ENCODE measurements around the gene KDM4B. TPM values are rescaled to one million over a fixed set of nuclear protein-coding genes. Genes with fewer than 3 reads are reported as not detected.

The KDM4B gene
- total RNA-seq, 1 donor from 2014 or later = 20.9 TPM

DNA sequence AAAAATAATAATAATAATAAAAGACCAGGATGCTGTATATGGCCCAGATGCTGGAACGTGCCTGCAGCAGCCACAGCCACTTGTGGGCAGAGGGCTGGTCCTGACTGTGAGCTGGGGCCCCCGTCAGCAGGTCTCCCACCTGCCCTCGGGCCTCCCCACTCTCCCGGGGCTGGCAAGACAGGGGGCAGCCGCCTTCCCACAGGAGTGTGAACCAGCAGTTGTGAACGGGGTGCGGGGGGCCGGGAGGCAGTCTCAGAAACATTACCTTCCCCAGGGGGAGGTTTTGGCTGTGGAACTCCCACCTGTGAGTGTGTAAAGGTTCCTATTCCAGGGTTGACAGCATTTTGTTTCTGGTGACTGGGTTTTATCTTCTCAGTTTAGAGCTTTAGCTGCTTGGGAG is 151.4 kb downstream of the KDM4B start:
- no peak for DNase-seq (ENCODE audit: low spot score)

GRCh38 chr19:5120833-5121232 is 151.9 kb downstream of the KDM4B start:
- no peak for DNase-seq (ENCODE audit: low spot score)

- no peak for DNase-seq (ENCODE audit: low spot score)
Observed at GRCh38 chr19:5121266-5122120, 152.6 kb downstream of the KDM4B start.

- no peak for DNase-seq (ENCODE audit: low spot score)
Observed at GRCh38 chr19:5122121-5122400, 153.1 kb downstream of the KDM4B start.

DNA sequence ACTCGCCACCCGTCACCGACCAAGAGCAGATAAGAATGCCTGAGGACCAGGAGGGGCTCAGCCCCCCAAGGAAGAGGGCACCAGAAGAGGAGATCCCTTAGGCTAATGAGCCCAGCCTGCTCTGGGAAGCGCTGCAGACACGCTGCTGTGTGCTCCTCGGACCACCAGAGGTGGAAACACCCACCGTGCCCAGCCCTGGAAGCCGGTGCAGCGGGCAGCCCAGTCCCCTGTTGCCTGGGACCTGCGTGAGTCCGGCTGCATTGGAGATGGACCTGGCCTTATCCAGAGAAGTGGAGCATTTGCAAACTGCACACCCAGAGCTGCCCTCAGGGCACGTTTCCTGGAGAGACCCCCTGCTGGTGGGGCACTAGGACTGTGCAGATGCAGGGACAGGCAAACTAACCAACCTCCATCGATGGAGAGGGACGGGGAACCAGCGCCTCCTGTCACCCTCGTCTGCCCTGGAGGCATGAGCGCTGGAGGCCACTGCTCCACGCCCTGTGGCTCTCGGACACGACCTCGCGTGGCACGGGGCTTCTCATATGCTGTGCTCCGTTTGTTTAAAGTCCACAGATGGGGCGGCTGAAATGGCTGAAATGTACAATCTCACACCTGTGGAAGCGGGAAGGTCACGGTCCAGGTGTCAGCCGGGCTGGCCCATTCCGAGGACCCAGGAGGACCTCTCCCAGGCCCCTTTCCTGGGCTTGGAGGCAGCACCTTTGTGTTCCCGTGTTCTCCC is 153.9 kb downstream of the KDM4B start:
- no peak for DNase-seq (ENCODE audit: low spot score)

DNA sequence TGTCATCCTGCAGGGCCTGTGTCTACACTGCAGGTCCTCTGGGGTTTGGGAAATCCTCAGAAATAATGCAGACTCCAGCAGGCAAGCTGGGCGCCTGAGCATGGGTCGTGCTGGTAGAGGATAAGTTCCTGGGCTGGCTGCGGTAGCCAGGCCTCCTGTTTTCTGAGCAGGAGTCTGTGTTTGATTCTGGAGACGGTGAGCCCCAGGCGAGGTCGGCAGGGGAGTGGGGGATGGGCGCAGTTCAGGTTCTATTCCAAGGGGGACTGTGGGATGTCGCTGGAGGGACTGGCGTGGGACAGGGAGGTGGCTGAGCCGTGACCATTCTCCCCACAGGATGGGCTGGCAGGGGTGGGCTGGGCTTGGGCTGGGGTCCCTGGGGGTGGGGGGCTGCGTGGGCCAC is 154.7 kb downstream of the KDM4B start:
- DNase-seq (ENCODE audit: low spot score) = no peak

DNA sequence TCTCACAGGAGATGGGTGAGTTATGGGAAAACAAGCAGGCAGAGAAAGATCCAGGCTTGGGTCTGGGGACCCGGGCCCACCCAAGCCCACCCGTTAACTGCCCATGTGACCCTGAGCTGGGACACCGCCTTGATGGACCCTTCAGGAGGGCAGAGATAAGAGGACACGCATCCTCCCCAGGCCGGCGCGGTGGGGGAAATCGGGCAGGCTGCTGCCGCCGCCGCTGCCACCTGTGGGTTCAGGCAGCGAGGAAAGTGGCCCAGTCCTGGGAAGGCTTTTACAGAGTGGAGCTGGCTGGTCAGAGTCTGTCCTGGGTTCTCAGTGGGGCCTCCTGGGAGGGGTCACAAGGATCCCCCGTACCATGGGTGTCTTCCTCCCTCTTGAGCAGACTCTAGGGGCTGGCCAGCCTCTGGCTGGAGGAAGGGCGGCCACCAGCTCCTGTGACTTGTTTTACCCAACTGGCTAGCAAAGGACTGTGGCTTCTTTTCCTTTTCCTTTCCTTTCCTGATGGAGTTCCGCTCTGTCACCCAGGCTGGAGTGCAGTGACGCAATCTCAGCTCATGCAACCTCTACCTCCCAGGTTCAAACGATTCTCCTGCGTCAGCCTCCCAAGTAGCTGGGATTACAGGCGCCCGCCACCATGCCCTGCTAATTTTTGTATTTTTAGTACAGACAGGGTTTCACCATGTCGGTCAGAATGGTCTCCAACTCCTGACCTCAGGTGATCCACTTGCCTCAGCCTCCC is 155.4 kb downstream of the KDM4B start:
- DNase-seq (ENCODE audit: low spot score) = no peak

DNA sequence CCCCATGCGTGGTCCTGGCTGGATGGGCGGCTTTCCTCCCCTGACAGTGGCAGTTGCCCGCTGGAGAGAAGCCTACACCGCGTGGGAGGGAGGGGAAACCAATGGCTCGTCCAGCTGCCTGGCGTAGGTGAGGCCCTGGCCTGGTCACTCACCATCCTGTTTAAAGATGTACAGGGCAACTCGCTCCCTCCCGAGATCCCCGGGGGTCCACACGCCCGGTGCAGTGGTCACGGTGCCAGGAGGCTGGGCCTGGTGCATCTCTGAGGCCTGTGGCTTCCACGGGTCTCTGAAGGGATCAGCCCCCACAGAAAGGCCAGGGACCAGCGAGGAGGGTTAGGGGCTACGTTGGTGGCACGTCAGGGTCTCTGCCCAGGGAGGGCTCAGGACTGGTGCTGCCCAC is 156.5 kb downstream of the KDM4B start:
- DNase-seq (ENCODE audit: low spot score) = no peak

GRCh38 chr19:5125797-5126497 is 157.0 kb downstream of the KDM4B start:
- peak; percentile 72 for DNase-seq (ENCODE audit: low spot score)

- no peak for DNase-seq (ENCODE audit: low spot score)
Observed at GRCh38 chr19:5126498-5127223, 157.7 kb downstream of the KDM4B start.

- no peak for DNase-seq (ENCODE audit: low spot score)
Observed at GRCh38 chr19:5127717-5128116, 158.8 kb downstream of the KDM4B start.

DNA sequence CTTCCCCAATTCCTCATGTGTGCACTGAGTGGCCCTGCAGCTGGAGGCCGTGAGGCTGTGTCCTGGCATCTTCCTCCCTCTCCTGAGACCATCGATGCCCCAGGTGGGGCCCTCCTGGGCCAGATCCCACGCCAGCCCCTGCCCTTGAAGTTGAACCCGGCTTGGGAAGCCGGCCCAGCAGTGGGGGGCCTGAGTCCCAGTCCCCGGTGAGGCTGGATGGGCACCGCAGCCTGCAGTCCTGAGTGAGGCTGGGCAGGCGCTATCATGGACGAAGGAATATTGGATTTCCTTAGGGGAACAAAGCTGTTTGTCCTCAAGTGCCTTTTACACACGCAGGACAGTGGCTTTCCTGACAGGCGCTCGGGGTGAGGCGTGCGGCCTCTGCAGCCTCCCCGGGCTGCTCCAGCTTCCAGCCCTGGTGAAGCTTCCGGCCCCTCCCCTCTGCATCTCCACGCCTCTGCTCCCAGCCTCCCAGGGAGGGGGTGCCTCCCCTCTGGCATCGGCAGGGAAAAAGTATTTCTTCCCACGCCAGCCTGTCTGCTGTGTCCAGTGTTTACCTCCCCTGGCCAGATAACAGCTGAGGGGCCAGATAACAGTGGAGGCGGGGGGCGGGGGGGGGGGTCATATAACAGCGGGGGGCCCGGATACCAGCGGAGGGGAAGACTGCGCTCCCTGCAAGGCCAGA is 159.5 kb downstream of the KDM4B start:
- peak; percentile 86 for DNase-seq (ENCODE audit: low spot score)

DNA sequence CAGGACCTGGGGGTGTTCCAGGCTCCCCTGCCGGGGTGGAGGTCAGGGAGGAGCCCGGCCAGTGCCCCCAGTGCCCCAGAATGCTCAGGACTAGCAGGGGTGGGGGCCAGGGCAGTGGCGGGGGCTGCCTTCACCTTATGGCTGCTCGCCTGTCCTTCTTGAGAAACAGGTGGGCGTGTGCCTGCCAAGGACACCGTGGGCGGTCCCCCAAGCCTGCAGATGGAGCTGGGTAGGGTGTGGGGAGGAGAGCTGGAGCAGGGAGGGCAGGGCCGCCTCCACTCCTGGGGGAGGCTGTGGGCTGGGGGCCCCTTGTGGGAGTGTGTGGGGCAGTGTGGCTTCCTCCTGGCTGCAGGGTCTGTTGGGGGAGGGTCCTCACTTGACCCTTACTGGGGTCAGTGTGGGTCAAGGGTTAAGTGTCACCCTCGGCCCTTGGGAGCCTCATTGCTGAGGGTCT is 160.1 kb downstream of the KDM4B start:
- peak; percentile 56 for DNase-seq (ENCODE audit: low spot score)

DNA sequence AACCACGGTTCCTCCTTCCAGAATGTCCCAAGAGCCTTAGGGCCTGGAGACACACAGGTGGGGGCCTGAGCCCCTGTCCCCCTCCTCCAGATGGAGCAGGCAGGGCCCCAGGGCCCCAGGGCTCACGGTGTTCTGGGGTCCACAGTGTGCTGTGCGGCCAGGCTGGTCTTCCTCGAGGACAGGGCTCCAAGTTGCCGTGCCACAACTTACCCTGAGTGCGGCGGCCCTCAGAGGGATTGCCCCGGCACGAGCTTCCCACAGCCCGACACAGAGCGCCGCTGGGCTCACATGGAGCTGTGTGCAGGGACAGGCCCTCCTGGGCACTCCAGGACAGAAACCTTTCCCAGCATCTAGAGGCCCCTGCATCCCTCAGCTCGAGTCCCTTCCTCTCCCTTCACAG is 160.8 kb downstream of the KDM4B start:
- DNase-seq (ENCODE audit: low spot score) = no peak

DNA sequence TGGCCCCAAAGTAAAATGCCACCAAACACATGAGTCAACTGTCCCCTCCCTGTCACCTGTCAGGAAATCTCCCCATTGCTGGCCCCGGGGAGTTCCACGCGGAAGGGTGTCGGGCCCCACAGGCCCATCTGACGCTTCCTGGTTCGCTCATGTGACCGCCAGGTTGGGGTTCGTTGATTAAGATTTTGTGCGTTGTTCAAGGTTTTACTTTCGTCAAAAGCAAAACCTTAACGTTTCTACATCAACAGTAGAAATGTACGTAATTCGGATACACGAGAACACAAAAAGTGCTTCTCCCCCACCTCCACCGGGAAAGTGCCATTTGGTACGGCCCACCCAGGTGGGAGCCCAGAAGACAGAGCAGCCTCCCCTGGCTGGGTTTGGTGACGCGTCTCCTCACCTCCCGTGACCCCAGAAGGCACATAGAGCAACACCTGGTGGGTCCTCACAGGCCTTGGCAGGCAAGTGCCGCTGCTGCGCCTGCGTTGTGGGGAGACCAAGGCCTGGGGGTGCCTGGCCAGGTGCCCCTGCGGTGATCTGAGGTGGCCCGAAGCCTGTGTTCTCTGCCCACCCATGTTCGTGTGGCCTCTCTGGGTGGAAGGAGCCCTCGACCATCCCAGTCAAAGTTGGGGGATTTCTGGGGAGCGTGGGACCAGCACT is 161.6 kb downstream of the KDM4B start:
- no peak for DNase-seq (ENCODE audit: low spot score)

GRCh38 chr19:5131031-5131505 is 162.2 kb downstream of the KDM4B start:
- DNase-seq (ENCODE audit: low spot score) = no peak

DNA sequence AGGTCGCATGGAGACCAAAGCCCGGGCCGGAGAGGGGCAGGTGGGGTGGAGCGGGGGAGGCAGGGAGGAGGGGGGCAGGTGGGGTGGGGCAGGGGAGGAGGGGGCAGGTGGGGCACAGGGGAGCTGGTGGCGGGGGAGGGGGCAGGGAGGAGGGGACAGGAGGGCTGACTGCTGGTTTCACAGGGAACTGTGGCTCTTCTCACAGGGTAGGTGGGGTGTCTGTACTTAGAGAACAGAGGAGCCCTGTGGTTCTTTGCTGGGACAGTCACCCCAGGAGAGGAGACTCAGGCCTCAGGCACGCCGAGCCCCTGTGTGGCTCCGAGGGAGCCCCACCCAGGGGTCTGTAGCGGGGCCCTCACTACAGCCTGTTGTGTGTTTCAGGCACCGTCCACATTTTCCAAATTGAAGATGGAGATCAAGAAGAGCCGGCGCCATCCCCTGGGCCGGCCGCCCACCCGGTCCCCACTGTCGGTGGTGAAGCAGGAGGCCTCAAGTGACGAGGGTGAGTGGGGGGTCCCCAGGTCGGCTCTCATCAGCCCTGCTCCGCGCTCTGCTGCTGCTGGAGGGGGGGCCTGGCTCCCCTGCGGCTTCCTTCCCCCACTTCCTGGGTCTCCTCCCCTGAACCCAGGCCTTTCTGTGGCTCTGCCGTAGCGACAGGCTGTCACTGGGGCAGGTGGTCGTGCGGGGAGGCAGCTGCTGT is 162.7 kb downstream of the KDM4B start:
- no peak for DNase-seq (ENCODE audit: low spot score)

DNA sequence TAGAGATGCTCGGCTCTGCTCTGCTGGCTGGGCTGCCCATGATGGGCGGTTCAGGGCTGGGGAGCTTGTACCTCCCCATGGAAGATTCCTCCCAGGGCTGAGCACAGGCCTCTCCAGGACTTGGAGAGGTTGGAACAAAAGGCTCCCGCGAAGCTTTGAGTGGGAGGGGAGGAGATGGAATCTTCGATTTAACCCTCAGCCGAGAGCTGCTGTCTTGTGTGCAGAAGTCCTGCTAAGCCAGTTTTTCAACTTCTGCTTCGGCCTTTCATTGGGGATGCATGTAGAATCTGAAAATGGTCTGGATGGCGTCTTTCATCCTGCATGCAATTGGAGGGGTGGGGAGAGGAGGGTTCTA is 163.3 kb downstream of the KDM4B start:
- DNase-seq (ENCODE audit: low spot score) = peak; percentile 84

All from umbilical cord (tissue), 2 donors.